HG03439 (cell line): ENCODE data around the gene LMO2.
A peak's percentile ranks its signal among the peaks of the same experiment; 100 is the strongest.
"Not testable (repeated sequence)": the region's sequence is repeated elsewhere in the genome, so short reads cannot be mapped to it uniquely, and the experiment has no call there.

Experiments used
- ATAC-seq: cut with Tn5 transposase; IDR thresholded peaks from one replicate; pipeline ENCODE4 v1.9.1; 2021; ENCODE audit warnings: mild to moderate bottlenecking, moderate library complexity; ENCODE audit not compliant: unreplicated experiment

LMO2 gene

DNA sequence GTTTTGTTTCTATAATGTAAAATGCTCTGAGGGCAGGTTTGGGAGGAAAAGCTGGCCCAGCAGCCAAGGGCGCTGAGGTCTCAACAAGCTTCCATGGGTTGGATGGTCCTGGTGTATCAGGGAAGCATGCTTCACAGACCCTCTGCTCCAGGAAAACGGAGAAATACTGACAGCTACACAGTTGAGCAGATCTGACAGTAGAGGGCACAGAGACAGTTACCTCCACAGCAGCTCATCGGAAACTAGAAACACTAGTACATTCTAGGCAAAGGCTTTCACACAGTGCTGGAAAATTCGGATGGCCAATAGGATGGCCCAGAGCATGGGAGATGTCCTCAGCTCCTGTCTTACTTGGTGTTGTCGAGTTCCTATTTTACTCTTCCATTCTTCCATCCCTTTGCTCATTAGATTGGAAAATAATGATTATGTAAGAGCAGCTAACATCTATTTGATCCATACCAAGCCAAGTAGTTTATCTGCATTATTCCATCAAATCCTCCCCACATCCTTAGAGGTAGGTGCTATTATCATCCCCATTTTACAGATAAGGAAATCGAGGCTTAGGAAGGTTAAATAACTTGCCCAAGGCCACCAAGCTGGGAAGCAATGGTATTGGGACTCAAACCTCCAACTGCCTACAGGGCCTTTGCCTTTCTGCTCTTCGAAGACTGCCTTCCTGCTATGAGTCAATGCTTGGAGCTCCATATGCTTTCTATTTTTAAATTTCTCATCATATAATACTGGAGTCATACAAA is 28.3 kb downstream of the LMO2 start:
- no peak for ATAC-seq

DNA sequence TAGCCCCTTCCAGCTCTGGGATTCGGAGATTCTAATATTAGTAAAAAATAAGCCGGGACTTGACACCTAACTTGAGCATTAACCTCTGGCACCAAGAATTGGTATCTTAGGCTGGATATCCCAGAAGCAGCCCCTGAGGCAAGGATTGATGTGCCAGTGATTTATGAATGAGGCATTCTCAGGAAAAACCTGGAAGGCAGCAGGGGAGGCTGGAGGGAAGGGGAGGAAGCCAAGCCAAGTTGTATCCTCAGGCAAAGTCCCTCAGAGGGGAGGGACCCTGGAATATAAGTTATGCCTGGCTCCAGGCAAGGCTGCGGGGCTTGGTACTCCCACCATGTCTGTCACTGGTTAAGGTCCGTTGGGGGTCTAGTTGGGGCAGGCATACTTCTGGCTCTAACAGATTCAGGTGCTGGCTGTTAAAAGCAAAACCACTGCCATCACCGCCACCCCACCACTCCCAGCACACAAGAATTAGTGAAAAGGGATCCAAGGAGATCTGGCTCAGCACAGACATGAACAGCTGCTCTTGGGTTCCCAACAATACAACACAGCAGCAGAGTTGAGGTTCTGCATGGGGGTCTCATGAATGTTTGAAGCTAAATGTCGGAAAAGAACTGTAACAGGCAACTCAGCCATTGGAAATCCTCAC is 29.8 kb downstream of the LMO2 start:
- no peak for ATAC-seq

DNA sequence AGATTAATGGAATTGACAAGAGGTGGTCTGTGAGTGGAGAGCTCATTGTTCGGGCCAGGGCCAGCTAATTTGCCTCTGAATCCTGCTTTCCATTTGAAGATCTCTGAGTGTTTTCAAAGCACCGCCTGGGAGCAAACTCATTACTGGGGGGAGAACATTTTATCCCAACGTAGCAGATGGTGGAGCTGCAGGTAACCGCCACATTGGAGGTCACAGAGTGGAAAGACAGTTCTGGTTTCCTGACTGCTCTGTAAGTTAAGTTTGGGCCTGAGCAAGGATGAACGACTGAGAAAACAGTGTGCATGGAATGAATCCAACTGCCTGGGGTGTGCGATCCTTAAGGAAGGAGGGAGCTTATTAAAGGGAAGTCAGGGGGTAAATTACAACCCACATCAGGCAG is 30.5 kb downstream of the LMO2 start:
- no peak for ATAC-seq

DNA sequence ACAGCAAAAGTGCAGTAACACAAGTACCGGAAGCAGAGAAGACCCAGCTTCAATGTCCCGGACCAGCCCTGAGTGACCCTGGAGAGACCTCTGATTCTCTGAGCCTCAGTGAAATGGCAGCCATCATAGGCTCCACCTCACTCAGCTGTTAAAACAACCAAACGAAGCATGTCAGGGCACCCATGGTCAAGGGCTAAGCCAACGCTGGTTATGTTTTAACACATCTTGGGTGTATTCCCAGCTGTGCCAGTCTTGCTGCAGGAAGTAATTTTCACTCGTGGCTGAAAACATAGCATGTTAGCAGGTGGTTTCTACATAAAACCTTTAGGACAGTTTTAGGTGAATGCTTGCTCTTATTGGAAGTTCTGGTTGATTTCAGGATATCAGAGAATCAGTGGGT is 30.9 kb downstream of the LMO2 start:
- no peak for ATAC-seq

DNA sequence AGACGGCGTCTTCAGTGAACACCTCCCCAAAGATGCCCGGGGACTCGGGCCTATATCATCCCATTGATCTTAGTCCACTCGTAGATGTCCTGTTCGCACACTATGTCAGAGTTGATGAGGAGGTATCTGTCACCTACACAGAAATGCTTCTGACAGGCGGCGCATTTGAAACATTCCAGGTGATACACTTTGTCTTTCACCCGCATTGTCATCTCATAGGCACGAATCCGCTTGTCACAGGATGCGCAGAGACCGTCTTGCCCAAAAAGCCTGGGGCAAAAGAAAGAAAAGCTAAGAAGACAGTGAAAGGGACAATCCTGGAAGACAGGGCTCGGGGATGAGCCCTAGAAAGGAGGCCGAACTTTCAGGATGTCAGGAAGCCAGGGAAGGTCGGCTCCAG is 32.6 kb downstream of the LMO2 start:
- ATAC-seq, result no peak

DNA sequence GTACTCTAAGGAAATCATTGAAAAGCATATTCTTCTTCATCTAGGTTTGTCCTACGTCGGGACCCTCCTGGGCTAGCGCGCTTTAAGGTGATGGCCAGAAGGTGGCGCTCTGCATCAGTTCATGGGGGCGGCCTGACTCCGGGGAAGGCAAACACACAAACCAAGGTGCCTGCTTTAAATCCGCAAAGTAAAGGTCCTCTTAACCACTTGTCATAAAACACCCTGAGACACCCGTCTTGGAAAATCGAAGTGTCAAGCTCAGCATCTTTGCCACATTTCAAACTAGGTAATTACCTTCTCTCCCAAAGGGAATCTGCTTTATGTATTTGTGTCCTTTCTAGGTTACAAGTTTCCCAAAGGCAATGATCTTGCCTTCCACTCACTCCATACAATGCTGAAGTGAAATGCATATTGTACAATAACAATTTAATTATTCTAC is 33.9 kb downstream of the LMO2 start:
- no peak for ATAC-seq

DNA sequence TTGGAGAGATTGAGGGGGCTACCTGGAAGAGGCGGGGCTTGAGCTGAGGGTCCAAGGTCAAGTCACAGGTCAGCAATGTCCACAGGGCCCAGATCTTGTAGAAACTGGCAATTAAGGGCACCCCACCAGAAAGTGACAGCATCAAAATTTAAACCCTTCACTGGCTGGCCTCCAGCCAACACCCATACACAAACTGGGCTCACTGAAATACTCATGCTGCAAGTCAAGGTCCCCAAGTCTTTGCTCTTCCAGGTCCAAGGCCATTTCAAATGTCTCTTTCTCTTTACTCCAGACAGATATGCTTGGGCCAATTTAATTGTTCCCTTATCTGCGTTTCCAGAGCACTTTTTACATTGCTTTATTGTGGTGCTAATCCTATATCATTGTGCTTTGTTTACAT is 36.4 kb downstream of the LMO2 start:
- no peak for ATAC-seq

DNA sequence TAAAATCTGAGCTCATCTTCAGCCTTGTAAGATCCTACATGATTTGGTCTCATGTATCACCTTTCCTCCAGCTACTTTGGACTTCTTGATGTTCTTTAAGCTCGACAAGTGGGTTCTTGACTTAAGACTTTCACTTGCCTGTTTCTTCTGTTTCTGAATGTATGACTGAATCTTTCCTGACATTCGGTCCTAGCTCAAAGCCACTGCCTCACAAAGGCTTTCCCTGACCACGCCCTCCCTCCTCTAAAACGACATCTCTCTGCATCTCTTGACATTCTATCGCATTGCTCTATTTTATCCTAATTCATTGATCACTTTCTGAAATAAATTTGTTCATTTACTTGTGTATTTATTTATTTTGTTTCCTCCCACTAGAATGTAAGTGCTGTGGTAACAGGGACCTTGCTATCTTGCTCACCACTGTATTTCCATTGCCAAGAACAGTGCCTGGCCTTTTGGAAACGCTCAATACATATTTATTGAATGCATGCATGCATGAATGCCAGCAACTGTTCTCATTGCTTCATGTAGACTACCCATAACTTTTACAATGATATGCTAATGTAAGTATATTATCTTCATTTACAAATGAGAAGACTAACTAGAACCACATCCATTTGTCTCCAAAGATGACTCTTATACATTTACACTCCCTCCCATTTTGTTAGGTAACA is 43.0 kb downstream of the LMO2 start:
- ATAC-seq, result no peak

DNA sequence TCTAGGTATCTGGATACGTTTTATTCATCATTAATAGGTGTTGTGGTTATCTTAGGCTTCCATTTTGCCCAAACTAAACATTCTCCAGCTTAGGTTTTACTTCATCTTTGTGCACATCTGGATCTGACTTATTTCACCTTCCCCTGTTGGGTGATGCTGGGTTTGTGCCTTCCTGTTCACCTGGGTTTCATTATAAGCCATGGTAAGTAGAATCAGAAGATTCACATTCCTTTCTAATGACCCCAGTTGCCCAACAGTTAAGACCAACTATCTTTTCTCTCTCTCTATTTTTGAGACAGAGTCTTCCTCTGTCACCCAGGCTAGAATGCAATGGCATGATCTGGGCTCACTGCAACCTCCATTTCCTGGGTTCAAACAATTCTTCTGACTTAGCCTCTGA is 44.6 kb downstream of the LMO2 start:
- no peak for ATAC-seq

DNA sequence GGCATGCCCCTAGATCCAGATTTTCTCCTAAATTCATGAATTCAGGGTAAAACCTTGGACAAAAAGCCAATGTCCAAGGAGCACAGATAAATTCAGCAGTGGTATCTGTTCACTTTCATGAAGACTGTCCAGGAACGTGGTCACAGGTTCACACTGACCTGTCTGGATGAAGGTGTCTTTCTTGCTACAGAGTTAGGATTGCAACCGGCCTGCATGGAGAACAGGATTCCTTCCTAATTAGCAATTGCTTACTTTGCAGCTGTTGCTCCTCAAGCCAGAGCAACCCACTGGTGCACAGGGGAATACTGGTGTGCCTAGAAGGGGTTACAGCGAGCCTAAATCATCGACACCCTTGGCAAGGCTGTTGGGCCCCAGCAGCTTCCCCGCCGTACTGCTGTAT is 47.6 kb downstream of the LMO2 start:
- ATAC-seq, result no peak

DNA sequence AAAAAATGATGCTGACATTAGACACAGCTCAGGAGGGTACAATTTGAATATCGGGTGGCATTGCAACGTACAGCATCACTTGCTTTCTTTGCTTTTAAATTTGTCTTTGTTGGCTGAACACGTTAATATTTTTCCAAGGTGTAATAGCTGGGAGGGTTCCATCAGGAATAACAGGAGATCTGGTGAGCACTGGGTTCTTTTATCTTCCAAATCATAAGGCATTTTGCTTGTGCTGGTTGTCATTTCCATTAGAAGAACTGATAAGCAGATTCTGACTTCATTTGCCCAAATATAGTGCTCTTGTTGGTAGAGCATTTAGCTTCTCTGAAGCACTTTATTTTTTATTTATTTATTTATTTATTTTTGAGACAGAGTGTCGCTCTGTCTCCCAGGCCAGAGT is 48.9 kb downstream of the LMO2 start:
- no peak for ATAC-seq

DNA sequence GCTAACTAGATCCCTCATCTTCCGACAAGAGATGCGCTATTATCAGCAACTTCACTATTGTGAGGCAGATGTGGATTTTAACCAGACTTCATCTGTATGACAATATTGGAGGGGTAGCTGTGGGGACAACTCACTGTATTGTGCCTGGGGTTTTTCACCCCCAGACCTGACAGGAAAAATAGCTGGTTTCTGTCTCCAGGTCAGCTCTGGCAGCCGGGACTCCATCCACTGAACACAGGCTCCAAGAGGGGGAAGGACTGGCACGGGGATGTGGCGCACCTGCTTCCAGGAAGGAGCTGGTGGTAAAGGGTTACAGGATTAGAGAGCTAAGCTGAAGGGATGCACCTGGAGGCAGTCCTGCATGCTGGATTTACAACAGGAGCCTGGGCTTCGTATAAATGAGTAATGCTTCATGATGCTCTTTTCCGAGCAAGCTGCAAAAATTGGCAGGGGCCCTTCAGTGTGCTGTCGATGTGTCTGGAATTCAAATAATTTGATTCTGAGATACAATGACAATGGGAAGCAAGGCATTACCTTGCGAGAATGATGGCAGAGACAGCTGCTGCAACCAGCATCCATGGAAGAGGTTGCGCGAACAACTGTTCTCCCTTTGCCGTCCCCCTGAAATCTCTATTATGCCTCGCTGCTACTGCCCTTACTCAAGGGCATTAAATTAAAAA is 49.5 kb downstream of the LMO2 start:
- ATAC-seq, result no peak

DNA sequence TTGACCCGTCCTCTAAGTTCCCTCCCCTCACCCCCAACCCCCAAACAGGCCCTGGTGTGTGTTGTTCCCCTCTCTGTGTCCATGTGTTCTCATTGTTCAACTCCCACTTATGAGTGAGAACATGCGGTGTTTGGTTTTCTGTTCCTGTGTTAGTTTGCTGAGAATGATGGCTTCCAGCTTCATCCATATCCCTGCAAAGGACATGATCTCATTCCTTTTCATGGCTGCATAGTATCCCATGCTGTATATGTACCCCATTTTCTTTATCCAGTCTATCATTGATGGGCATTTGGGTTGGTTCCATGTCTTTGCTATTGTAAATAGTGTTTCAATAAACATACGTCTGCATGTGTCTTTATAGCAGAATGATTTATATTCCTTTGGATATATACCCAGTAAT is 53.6 kb downstream of the LMO2 start:
- not testable (repeated sequence) for ATAC-seq

DNA sequence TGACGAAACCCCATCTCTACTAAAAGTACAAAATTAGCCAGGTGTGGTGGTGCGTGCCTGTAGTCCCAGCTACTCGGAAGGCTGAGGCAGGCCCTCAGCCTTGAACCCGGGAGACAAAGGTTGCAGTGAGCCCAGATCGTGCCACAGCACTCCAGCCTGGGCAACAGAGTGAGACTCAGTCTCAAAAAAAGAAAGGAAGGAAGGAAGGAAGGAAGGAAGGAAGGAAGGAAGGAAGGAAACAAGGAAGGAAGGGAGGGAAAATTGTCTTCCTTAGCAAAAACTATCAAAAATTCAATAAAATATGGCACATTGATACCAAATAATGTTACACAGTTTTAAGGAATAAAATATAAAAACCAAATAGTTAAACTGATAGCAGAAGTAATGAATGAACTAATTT is 54.5 kb downstream of the LMO2 start:
- ATAC-seq, result not testable (repeated sequence)

DNA sequence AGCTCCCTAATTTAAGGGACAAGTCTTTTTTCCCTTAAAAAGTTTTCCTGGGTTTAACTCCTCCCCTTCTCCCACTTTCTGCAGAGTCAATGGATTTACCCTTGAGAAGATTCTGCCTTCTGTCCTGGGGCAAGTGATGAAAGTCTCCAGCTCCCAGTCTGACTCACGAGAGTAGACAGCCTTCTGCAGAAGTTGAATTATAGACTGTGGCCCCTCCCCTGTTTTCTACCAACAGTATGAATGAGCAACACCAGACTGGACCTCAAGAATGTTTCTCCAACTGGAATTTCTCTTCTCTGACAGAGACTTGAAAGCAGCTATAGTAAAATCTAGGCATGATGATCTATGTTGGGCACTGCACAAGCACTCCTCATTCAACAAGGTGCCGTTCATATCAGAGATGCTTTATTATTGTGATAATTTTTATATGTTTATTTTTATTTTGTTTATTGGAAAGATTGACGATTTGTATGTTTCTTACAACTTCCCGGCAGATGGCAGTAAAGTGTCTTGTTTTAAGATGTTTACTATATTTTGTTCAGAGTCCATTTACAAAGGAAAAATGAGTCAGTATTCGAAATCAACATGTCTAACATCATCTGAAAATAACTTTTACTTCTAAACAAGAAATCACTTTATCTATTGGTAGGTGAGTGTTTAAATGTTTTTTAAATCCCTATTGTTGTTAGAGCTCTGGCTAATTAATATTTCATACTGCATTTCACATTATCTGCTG is 56.6 kb downstream of the LMO2 start:
- ATAC-seq, result no peak

DNA sequence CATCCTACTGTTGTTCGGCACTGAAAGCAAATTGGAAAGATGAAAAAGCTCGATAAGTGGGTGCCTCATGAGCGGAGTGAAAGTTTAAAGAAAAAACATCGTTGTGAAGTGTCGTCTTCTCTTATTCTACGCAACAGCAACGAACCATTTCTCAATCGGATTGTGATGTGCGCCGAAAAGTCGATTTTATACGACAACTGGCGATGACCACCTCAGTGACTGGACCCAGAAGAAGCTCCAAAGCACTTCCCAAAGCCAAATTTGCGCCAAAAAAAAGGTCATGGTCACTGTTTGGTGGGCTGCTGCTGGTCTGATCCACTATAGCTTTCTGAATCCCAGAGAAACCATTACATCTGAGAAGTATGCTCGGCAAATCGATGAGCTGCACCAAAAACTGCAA is 59.2 kb downstream of the LMO2 start:
- ATAC-seq, result no peak

DNA sequence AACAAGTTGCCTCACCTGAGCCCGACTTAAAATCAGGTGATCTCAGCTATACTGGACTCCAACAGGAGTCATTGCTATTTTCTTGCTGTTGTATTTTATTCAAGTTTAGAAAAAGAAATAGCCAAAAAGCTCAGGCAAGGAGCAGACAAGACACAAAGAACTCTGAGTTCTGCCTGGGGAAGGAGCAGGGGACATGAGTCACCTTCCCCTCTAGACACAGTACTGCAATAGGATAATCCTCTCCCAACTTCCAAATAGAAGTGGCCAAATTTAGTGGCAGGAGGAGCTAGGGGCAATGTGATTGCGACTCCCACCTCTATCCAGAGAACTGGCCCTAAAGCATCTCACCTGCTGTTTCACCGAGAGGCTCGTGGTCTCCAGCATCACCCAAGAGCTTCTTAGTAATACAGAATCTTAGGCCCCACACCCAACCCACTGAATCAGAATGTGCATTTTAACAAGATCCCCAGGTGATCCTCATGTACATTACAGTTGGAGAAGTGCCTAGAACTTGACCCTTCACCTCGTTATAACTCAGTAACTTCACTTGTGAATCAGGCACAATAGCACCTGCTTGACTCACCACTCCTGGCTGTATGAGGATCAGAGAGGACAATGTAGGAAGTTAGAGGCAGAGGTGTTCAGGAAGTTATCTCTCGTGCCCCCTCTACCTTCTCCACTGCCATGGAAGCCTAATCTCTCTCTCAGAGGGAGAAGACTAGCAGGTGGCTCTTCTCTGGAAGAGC is 60.8 kb downstream of the LMO2 start:
- ATAC-seq, result no peak

DNA sequence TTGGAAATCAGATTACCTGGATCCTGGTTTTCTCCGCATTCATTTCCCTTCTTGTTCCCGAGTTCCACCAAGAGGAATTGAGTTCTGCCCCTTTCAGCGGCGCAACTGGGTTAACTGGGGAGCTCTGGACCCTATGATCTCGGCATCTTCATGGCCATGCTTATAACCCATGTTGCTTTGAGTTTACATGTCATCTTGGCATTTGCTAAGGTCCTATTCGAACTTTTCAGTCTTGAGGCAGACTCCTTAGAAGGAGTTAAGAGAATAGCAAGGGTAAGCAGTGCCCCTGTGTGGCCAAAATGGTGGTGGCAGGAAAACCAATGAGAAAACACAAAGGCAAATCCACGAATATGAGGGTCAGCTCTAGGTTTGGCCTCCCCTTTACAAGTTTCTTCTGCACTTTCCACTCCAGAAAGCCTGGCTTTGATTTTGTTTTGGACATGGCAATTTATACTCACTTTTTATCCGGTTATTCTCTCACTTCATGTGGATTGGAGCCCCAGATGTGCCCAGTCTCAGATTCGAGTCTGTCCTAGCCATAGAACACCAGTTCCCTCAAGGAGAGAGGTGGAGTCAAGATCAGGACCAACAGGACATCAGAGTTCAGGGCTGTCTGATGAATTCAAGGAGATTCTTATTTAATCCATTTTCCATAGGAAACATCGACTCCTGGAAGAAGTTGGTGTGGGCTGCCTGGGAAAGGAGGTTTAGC is 62.3 kb downstream of the LMO2 start:
- peak; percentile 75 for ATAC-seq

DNA sequence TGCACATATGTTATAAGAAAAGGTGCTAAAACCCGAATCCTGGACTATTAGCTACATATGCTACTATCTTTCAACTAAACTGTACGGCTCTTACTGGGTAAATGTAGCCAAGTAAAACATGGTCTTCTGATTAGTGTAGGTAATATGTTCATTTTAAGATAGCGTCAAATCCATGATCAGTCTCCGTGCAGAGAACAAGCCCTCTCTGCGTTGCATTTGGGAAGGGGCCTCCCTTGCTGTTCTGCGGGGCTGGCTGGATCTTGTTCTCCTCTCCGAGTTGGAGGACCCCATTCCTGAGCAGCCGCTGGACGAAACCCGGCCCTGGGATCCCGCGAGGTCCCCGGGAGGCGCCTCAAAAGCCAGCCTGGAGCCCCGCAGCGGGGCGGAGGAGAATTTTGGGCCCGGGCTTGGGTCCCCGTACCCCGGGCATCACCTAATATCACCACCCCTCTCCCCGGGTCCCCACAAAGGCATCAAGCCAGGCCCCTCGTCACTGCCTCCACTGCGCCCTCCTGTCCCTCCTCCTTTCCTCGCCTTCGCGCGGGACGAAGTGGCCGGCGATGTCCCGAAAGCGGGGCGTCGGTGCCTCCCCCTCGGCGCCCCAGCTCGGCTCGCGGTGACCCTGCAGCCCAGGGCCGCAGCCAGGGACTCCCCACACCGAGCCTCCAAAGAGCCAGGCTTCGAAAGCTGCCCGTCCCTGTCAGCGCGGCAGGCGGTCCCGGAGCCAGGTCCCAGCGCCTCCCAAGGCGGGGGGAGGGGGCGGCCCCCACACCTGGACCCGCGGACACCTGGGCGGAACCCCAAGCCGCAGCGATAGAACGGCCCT is 63.1 kb downstream of the LMO2 start:
- ATAC-seq, result no peak
